ENCODE measurements around the gene ZNF516. TPM values are rescaled to one million over a fixed set of nuclear protein-coding genes. Genes with fewer than 3 reads are reported as not detected.

The ZNF516 gene
- total RNA-seq, 1 experiment from 2014 or later: 22.6 TPM

DNA sequence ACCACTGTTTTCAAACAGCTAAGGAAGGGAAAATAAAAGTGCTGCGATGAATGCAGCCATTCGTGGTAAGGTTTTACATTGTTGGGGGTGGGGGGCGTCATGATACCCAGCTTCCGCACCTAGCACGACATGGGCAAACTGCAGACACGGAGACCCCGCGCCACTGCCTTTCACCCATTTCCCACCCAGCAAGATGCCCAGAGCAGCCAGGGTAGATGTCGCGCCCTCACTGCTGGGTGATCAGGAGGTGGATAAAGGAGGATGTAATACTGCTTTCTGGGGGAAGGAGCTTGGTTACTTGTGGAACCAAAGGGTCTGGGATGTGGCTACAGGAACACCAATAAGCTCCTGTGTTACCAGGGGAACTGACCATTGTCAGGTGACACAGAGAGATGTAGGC lies 138.4 kb downstream of the ZNF516 start:
- Histone ChIP-seq H2BK20ac (ENCODE audit: low read depth, low read length, poor library complexity, severe bottlenecking) (no peak overlapping the region), H4K20me1 (ENCODE audit: control insufficient read depth, insufficient read depth, insufficient read length) (no peaks in the 10 kb centered on the region), H4K91ac (ENCODE audit: insufficient read length, low read depth, low read length) (no peak overlapping the region), H4K5ac (ENCODE audit: insufficient read length, low read depth, low read length) (no peak overlapping the region), H2AK5ac (ENCODE audit: insufficient read length, low read length) (no peak overlapping the region), H3K18ac (ENCODE audit: insufficient read length, low read depth, low read length) (no peak overlapping the region), H3K79me2 (ENCODE audit: insufficient read depth, low read length) (no peaks in the 10 kb centered on the region), H3K23me2 (ENCODE audit: insufficient read length, low read depth, low read length, poor library complexity, severe bottlenecking) (no peaks in the 10 kb centered on the region), H3K27me3 (ENCODE audit: insufficient read depth, low read length) (no peaks in the 10 kb centered on the region), H3K14ac (ENCODE audit: insufficient read depth, low read length) (no peak overlapping the region), H2BK5ac (ENCODE audit: insufficient read length, low read length) (no peak overlapping the region), H2BK15ac (ENCODE audit: low read depth, low read length) (no peak overlapping the region), H3K4me2 (ENCODE audit: insufficient read depth, insufficient read length, low read length) (no peak overlapping the region), H3K23ac (ENCODE audit: insufficient read length, low read depth, low read length) (no peak overlapping the region), H3K4me1 (ENCODE audit: insufficient read depth, low read length) (0 out of 2 replicates have a peak, but pooled peaks cover 3% of the 10 kb centered on the region), H4K8ac (replicated peaks; ENCODE audit: insufficient read length, low read depth, low read length) (no peak overlapping the region), H3K9me3 (ENCODE audit: control insufficient read depth, low read depth, low read length) (no peaks in the 10 kb centered on the region), H2BK12ac (ENCODE audit: insufficient read length, low read depth, low read length) (no peak overlapping the region), H2BK120ac (ENCODE audit: low read depth, low read length, poor library complexity, severe bottlenecking) (no peak overlapping the region), H3K56ac (ENCODE audit: insufficient read length, low read depth, low read length) (no peak overlapping the region), H3K79me1 (ENCODE audit: insufficient read depth, low read depth, low read length, poor library complexity, severe bottlenecking) (no peaks in the 10 kb centered on the region), H3K9ac (ENCODE audit: extremely low read depth, insufficient read length, low read length) (no peak overlapping the region), H3T11ph (ENCODE audit: low read length) (no peak overlapping the region), H2AFZ (ENCODE audit: low read length) (no peak overlapping the region), H3K4ac (ENCODE audit: low read depth, low read length) (no peak overlapping the region), H3K27ac (ENCODE audit: insufficient read length, low read depth, low read length) (no peak overlapping the region)
- peaks cover 9 to 17% of the 10 kb centered on the region in 2 experiments for H3K4me1 Mint-ChIP-seq
- WGBS (ENCODE audit: extremely low coverage, insufficient read length, low lambda C conversion rate): no CpG with 5 or more reads among the region's 10 CpGs
- no peak overlapping the region for H3K4me3 Mint-ChIP-seq
- H3K36me3 Mint-ChIP-seq (ENCODE audit: insufficient read depth in 1 of 3, low read depth in 3 of 3): peaks cover 7 to 33% (median 14%) of the 10 kb centered on the region in 3 experiments
- H3K27ac Mint-ChIP-seq: no peak overlapping the region
- DNase-seq: no peak
- peaks cover 3 to 9% of the 10 kb centered on the region in 2 experiments; a peak in 4 of 5 replicates for H3K9me3 Mint-ChIP-seq
- TF ChIP-seq, protein P1, sequence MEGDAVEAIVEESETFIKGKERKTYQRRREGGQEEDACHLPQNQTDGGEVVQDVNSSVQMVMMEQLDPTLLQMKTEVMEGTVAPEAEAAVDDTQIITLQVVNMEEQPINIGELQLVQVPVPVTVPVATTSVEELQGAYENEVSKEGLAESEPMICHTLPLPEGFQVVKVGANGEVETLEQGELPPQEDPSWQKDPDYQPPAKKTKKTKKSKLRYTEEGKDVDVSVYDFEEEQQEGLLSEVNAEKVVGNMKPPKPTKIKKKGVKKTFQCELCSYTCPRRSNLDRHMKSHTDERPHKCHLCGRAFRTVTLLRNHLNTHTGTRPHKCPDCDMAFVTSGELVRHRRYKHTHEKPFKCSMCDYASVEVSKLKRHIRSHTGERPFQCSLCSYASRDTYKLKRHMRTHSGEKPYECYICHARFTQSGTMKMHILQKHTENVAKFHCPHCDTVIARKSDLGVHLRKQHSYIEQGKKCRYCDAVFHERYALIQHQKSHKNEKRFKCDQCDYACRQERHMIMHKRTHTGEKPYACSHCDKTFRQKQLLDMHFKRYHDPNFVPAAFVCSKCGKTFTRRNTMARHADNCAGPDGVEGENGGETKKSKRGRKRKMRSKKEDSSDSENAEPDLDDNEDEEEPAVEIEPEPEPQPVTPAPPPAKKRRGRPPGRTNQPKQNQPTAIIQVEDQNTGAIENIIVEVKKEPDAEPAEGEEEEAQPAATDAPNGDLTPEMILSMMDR (conservative IDR thresholded peaks at IDR 0.05): no peak
- peaks cover 2% of the 10 kb centered on the region; the same call in 1 of the 2 replicates for H3K27me3 Mint-ChIP-seq (ENCODE audit: low read depth)

Measured in H9 (cell line).